ENCODE data around the gene DZIP3. TPM values are rescaled to one million over a fixed set of nuclear protein-coding genes. Genes with fewer than 3 reads are reported as not detected.

Gene DZIP3
- total and polyA plus RNA-seq, 2 of the 13 experiments (the other 11 are each of a cell fraction or from before 2014, with no cell fraction given): 11.3 to 17.3 TPM

- TF ChIP-seq ZBTB40 (IDR thresholded peaks at IDR 0.05) (peak; percentile 77), ZBTB40 (CRISPR knock-in tag; IDR thresholded peaks at IDR 0.05) (peak; percentile 61), ZNF274 (CRISPR knock-in tag; IDR thresholded peaks at IDR 0.05) (peak; percentile 73; the same call in 1 of the 2 replicates), LBX2 (CRISPR knock-in tag; IDR thresholded peaks at IDR 0.05; ENCODE audit: borderline replicate concordance) (no peak), ZFP36 (IDR thresholded peaks at IDR 0.05; ENCODE audit: borderline replicate concordance, low read depth, low read length, partially characterized antibody) (no peak), SAP130 (CRISPR knock-in tag; IDR thresholded peaks at IDR 0.05; ENCODE audit: low read depth) (peak; percentile 100), SAFB2 (CRISPR knock-in tag; IDR thresholded peaks at IDR 0.05; ENCODE audit: borderline replicate concordance, low read depth) (0 out of 2 replicates have a peak, but pooled peaks have one; percentile 24), AHDC1 (CRISPR knock-in tag; IDR thresholded peaks at IDR 0.05; ENCODE audit: borderline replicate concordance) (no peak), ZIK1 (CRISPR knock-in tag; IDR thresholded peaks at IDR 0.05; ENCODE audit: borderline replicate concordance, low read depth) (no peak), ZC3H13 (CRISPR knock-in tag; IDR thresholded peaks at IDR 0.05) (no peak), IRF9 (CRISPR knock-in tag; IDR thresholded peaks at IDR 0.05; ENCODE audit: borderline replicate concordance) (peak; percentile 74; the same call in 1 of the 2 replicates)
These were observed at the start of gene DZIP3, which contains the start of gene CIP2A (continued) for GRCh38 chr3:108589081-108589997.
